Measurements from ENCODE around the gene LARP4B. TPM values are rescaled to one million over a fixed set of nuclear protein-coding genes. Genes with fewer than 3 reads are reported as not detected.

Gene LARP4B
- total and polyA plus RNA-seq, 2 donors (not counting 3 experiments of a cell fraction or from before 2014, with no cell fraction given): 27.4 to 101 TPM

DNA sequence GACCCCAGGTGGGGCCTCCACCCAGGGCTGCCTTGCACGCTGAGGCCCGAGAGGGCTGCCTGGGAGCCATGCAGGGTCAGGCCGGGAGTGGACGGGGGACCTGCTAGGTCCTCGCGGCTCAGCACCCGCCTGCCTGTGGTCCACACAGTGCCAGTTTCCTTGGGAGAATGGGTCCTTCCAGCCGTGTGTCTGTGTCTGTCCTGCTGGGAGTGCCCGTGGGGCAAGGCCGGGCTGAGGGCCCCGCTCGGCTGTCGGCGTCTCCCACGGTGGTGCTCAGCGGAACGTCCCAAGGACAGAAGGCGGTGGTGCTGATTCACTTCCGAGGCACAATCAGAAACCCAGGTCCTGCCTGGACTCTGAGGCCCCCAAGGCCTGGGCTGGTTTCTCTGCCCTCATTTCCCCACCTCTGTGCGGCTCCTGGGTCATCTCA is 33.5 kb upstream of the LARP4B start:
- no peak overlapping the region for H3K9ac ChIP-seq (replicated peaks; ENCODE audit: extremely low read depth, insufficient read depth, low read length)
- no peaks in the 10 kb centered on the region for H3K9me3 ChIP-seq (replicated peaks; ENCODE audit: control insufficient read depth, insufficient read depth, low read length)
- BruUV-seq (replicated peaks): no TSS peak
- no peak overlapping the region for H2AFZ ChIP-seq (ENCODE audit: low read depth, low read length)
- H3K27me3 ChIP-seq (ENCODE audit: control insufficient read depth in 2 of 2, insufficient read depth in 2 of 2, low read length in 2 of 2): peaks cover 9 to 16% of the 10 kb centered on the region in 2 experiments
- ChIA-PET POLR2A (no interaction called here), CTCF (no interaction called here)
- H3K4me2 ChIP-seq (ENCODE audit: insufficient read depth, low read length): no peak overlapping the region
- intact Hi-C loops (cut with micrococcal nuclease) (no loop called here), dilution Hi-C loops (cut with MboI; ENCODE audit: extremely low pct_ligation_motif_present, low sequenced_read_pairs) (no loop called here)
- H3K27ac ChIP-seq (ENCODE audit: insufficient read depth, low read depth, low read length): no peak overlapping the region
- H3K4me1 ChIP-seq (ENCODE audit: control insufficient read depth, extremely low read depth, insufficient read depth, low read length): no peaks in the 10 kb centered on the region
- DNase-seq (ENCODE audit: low read depth, low spot score): no peak
- no peak for FAIRE-seq
- no peaks in the 10 kb centered on the region for H3K9me1 ChIP-seq (replicated peaks; ENCODE audit: control insufficient read depth, extremely low read depth, insufficient read depth, low read length)
- H3K79me2 ChIP-seq (ENCODE audit: control insufficient read depth, insufficient read depth, low read length): no peaks in the 10 kb centered on the region
- H3K4me3 ChIP-seq (replicated peaks in 1 of 3; ENCODE audit: insufficient read depth in 1 of 3, low read depth in 1 of 3, low read length in 3 of 3): no peak overlapping the region
- no peaks in the 10 kb centered on the region for H4K20me1 ChIP-seq (replicated peaks; ENCODE audit: control insufficient read depth, extremely low read depth, insufficient read depth, low read length)
- no peaks in the 10 kb centered on the region for H3K36me3 ChIP-seq (ENCODE audit: control insufficient read depth in 2 of 2, extremely low read depth in 1 of 2, insufficient read depth in 2 of 2, low read length in 2 of 2)
- TF ChIP-seq GATA2 (IDR thresholded peaks at IDR 0.05; ENCODE audit: insufficient read depth, insufficient read length, low read depth, low read length): no peak
- no peak for TF ChIP-seq MYC (IDR thresholded peaks at IDR 0.05; ENCODE audit: low read depth, low read length)
- TF ChIP-seq POLR2AphosphoS5 (IDR thresholded peaks at IDR 0.05; ENCODE audit: insufficient read depth, low read depth, low read length): no peak
- TF ChIP-seq POLR2A (IDR thresholded peaks at IDR 0.05; ENCODE audit: low read depth, low read length): no peak
- TF ChIP-seq EZH2 (IDR thresholded peaks at IDR 0.05; ENCODE audit: borderline replicate concordance, low read depth, low read length, severe bottlenecking): no peak
- TF ChIP-seq, protein P1, sequence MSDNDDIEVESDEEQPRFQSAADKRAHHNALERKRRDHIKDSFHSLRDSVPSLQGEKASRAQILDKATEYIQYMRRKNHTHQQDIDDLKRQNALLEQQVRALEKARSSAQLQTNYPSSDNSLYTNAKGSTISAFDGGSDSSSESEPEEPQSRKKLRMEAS (IDR thresholded peaks at IDR 0.05; ENCODE audit: insufficient read depth, insufficient read length): no peak
- TF ChIP-seq CTCF (IDR thresholded peaks at IDR 0.05; ENCODE audit: extremely low read depth in 1 of 2, insufficient read depth in 1 of 2, low read depth in 1 of 2, low read length in 2 of 2): no peak
- TF ChIP-seq JUN (IDR thresholded peaks at IDR 0.05; ENCODE audit: borderline replicate concordance, insufficient read depth, insufficient read length, low read depth): no peak
- TF ChIP-seq FOS (IDR thresholded peaks at IDR 0.05; ENCODE audit: borderline replicate concordance, insufficient read depth, low read length): no peak

Data from endothelial cell of umbilical vein (primary cell).